ENCODE results near the gene NAA80.

Gene NAA80, protein sequence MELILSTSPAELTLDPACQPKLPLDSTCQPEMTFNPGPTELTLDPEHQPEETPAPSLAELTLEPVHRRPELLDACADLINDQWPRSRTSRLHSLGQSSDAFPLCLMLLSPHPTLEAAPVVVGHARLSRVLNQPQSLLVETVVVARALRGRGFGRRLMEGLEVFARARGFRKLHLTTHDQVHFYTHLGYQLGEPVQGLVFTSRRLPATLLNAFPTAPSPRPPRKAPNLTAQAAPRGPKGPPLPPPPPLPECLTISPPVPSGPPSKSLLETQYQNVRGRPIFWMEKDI

DNA sequence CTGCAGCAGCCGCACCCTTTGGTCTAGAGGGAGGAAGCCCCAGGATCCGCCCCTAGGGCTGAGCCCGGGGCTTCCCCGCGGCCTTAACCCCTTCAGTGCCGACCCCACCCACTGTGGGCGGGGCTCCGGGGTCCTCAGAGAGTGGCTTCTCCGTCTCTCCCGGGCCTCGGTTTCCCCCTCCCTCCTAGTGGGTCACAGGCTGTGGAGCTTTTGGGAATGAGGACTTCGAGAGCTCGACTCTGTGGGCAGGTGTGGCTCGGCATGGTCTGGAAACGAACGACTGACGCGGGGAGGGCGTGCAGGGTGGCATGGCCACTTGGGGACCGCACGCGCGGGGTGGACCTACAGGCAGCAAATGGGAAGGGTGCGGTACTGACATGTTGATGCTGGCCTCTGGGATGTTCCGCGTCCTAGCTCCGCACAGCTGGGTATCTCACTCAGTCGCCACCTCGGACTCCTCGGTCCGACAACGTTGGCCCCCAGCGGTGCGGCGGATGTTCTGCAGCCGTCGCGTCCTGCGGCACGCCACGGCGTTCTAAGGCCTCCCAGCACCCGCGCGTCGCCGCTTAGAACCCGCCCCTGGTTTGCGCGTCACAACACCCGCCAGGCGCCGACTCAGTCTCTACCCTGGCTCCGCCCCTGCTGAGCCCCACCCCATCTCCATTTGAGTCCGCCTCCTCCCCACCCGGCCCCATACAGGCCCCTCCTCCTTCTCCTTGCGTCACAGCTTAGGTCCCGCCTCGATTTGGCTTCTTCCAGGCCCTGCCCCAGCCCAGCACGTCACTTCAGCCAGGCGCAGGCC lies at the start of gene NAA80, which contains the start of gene HYAL3:
TSS of gene NAA80 (minus strand) at position 570 of the 802 bp plus-strand sequence. CDS start 1,942 bp downstream, outside the sequence.
TSS of gene HYAL3 (minus strand) at position 570 of the 802 bp plus-strand sequence. CDS start 3,803 bp downstream, outside the sequence.
- peak; percentile 100 for DNase-seq (ENCODE audit: low read depth in 2 of 2)

DNA sequence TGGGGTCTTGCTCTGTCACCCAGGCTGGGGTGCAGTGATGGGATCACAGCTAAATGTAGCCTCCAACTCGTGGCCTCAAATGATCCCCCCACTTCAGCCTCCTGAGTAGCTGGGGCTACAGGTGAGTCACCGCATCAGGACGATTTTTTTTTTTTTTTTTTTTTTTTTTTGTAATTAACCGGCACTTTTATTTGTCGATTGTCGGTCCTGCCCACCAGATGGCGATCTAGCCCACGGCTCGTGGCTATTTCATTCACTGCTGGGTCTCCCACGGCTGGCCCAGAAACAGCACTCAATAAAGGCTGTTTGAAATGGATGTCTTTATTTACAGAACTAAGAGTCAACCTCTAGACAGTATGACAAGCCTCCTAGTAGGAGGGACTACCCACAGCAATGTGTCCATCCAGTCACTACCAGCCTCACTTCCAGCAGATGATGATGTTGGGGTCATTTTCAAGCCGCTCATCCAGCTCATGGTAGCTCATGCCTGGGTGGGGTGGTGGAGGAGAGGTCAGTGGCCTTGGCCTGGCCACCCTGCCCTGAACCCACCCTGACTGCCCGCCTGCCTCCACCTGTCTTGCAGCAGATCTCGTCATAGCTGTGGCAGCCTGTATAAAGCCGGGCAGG lies 48.1 kb upstream of the NAA80 start:
- H3K4me3 ChIP-seq (replicated peaks in 1 of 2; ENCODE audit: low read depth in 2 of 2, low read length in 2 of 2): no peak overlapping the region
- TF ChIP-seq, protein P1, sequence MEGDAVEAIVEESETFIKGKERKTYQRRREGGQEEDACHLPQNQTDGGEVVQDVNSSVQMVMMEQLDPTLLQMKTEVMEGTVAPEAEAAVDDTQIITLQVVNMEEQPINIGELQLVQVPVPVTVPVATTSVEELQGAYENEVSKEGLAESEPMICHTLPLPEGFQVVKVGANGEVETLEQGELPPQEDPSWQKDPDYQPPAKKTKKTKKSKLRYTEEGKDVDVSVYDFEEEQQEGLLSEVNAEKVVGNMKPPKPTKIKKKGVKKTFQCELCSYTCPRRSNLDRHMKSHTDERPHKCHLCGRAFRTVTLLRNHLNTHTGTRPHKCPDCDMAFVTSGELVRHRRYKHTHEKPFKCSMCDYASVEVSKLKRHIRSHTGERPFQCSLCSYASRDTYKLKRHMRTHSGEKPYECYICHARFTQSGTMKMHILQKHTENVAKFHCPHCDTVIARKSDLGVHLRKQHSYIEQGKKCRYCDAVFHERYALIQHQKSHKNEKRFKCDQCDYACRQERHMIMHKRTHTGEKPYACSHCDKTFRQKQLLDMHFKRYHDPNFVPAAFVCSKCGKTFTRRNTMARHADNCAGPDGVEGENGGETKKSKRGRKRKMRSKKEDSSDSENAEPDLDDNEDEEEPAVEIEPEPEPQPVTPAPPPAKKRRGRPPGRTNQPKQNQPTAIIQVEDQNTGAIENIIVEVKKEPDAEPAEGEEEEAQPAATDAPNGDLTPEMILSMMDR (IDR thresholded peaks at IDR 0.05; ENCODE audit: low read depth, low read length): peak; percentile 63

More for the DNA sequence above, at the start of gene NAA80, which contains the start of gene HYAL3:
- H3K4me3 ChIP-seq (replicated peaks in 1 of 2; ENCODE audit: low read depth in 2 of 2, low read length in 2 of 2): peak within 1 kb of the TSS; percentile 65 to 88
- TF ChIP-seq, protein P1 (IDR thresholded peaks at IDR 0.05; ENCODE audit: low read depth, low read length): peak; percentile 25

DNA sequence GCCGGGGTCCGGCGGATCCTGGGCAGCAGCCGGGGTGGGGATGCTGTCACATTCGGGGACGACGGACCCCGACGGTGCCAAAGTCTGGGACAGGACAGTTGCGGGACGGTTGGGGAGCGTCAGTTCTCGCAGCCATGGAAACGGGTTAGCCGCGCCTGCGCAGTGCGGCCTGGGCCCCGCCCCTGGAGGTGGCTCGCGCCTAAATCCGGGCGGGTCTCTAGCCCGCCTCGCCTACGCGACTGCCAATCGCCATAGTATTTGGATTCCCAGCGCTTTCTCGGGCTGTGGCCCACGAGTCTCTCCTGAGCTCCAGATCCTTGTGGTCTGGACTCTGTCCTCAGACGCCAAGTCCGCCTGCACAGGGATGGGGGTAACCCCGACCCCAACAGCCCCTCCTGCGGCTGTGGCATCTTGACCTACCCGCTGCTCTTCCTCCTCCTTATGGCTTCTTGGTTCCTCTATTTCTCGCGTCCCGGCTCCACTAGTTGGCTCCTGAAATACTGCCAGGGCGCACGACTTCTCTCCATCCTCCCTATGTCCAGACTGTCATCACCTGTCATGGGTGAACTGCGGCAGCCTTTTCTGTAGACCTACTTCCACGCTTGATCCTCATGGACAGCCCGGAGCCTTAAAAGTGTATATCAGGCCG lies 46.5 kb upstream of the NAA80 start, which contains the start of gene ZMYND10:
TSS of gene ZMYND10 (minus strand) at position 147 of the 649 bp plus-strand sequence. CDS start 153 bp downstream, outside the sequence.
- peak; percentile 58 to 64 for DNase-seq (ENCODE audit: low read depth in 2 of 2)
- TF ChIP-seq, protein P1 (IDR thresholded peaks at IDR 0.05; ENCODE audit: low read depth, low read length): no peak
- peak within 1 kb of the TSS; percentile 46 to 52 for H3K4me3 ChIP-seq (replicated peaks in 1 of 2; ENCODE audit: low read depth in 2 of 2, low read length in 2 of 2)

More for the DNA sequence above, 48.1 kb upstream of the NAA80 start:
- peak; percentile 80 to 83 for DNase-seq (ENCODE audit: low read depth in 2 of 2)

DNA sequence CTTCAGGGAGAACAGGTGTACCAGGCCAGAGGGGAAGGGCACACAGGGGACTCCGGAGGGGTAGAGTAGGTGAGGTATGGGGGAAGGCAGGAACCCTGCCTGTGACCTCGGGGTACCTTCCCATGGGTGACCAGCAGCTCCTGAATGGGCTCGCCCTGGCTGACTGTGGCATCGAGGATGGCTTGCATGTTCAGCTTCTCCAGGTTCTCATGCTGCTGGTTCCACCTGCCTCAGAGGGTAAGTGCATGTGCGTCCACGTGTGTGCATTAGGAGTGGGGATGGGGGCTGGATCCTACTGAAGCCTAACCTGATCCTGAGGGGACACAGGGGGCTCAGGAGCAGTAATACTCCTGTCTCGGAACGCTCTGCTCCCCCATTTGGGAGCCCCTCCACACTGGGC lies 45.8 kb upstream of the NAA80 start:
- peak overlapping the region in 1 of 2 donors; percentile 46 for H3K4me3 ChIP-seq (replicated peaks in 1 of 2; ENCODE audit: low read depth in 2 of 2, low read length in 2 of 2)
- TF ChIP-seq, protein P1 (IDR thresholded peaks at IDR 0.05; ENCODE audit: low read depth, low read length): no peak
- DNase-seq (ENCODE audit: low read depth in 2 of 2): no peak

DNA sequence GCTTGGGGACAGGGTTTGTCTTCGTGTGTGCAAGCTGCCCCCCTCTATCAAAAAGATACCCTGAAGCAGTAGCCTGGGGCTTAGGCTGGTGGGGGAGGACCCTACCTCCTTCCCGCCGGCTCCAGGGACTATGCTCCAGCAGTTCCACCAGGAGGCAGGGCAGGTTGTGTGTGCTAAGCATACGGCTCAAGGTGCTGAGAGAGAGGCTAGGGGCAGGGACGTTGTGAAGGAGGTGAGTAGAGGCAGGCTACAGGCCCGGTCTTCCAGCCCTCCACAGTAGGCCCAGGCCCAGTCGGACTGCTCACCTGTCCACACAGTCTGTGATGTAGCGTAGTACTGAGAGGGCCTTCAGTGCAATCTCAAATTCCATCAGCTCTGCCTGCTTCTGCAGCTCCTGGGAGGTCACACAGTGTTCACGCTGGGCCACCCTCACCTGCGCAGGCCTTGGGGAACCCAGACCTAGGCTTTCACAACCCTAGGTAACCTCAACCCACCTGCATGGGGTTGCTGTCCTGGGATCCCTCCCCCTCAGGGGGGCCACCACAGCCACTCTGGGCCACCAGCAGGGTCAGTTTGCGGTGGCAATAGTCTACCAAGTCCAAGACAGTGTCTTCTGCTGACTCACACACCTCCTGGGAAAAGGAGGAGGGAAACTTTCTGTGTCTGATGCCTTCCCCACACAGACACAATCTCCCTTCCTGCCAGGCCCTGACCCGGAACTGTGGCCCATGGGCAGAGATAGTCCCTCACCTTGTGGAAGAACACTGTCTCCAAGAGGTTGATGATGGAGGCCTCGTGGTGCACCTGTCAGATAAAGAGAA lies 43.8 kb upstream of the NAA80 start:
- TF ChIP-seq, protein P1 (IDR thresholded peaks at IDR 0.05; ENCODE audit: low read depth, low read length): no peak
- no peak overlapping the region for H3K4me3 ChIP-seq (replicated peaks in 1 of 2; ENCODE audit: low read depth in 2 of 2, low read length in 2 of 2)
- no peak for DNase-seq (ENCODE audit: low read depth in 2 of 2)
